ENCODE results near the gene DPH1.

The DPH1 gene

GRCh38 chr17:2067048-2067561, 37.2 kb downstream of the DPH1 start:
- Histone ChIP-seq H2AFZ (ENCODE audit: low read depth) (no peak overlapping the region), H4K20me1 (ENCODE audit: insufficient read depth) (no peaks in the 10 kb centered on the region), H3K4me1 (ENCODE audit: low read depth, poor library complexity, severe bottlenecking) (peaks cover 39% of the 10 kb centered on the region), H3K9ac (no peak overlapping the region), H3K79me2 (ENCODE audit: insufficient read depth, low read depth) (no peaks in the 10 kb centered on the region), H3K4me2 (no peak overlapping the region), H3K36me3 (ENCODE audit: insufficient read depth) (no peaks in the 10 kb centered on the region), H3K4me3 (IDR thresholded peaks at IDR 0.05; ENCODE audit: insufficient read depth, low read depth, low read length) (no peak overlapping the region), H3K27me3 (ENCODE audit: insufficient read depth, low read depth) (no peaks in the 10 kb centered on the region), H3K27ac (no peak overlapping the region)
- TF ChIP-seq, protein P1, sequence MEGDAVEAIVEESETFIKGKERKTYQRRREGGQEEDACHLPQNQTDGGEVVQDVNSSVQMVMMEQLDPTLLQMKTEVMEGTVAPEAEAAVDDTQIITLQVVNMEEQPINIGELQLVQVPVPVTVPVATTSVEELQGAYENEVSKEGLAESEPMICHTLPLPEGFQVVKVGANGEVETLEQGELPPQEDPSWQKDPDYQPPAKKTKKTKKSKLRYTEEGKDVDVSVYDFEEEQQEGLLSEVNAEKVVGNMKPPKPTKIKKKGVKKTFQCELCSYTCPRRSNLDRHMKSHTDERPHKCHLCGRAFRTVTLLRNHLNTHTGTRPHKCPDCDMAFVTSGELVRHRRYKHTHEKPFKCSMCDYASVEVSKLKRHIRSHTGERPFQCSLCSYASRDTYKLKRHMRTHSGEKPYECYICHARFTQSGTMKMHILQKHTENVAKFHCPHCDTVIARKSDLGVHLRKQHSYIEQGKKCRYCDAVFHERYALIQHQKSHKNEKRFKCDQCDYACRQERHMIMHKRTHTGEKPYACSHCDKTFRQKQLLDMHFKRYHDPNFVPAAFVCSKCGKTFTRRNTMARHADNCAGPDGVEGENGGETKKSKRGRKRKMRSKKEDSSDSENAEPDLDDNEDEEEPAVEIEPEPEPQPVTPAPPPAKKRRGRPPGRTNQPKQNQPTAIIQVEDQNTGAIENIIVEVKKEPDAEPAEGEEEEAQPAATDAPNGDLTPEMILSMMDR (conservative IDR thresholded peaks at IDR 0.05; ENCODE audit: low read depth, low read length), result no peak

- Histone ChIP-seq H4K20me1 (ENCODE audit: insufficient read depth) (no peaks in the 10 kb centered on the region), H3K27ac (no peak overlapping the region), H3K27me3 (ENCODE audit: insufficient read depth, low read depth) (no peaks in the 10 kb centered on the region), H2AFZ (ENCODE audit: low read depth) (no peak overlapping the region), H3K36me3 (ENCODE audit: insufficient read depth) (no peaks in the 10 kb centered on the region), H3K79me2 (ENCODE audit: insufficient read depth, low read depth) (no peaks in the 10 kb centered on the region), H3K4me2 (no peak overlapping the region), H3K4me1 (ENCODE audit: low read depth, poor library complexity, severe bottlenecking) (peaks cover 41% of the 10 kb centered on the region), H3K9ac (no peak overlapping the region), H3K4me3 (IDR thresholded peaks at IDR 0.05; ENCODE audit: insufficient read depth, low read depth, low read length) (no peak overlapping the region)
- TF ChIP-seq, protein P1 (conservative IDR thresholded peaks at IDR 0.05; ENCODE audit: low read depth, low read length), result no peak
These were observed 37.7 kb downstream of the DPH1 start for GRCh38 chr17:2067608-2068024.

DNA sequence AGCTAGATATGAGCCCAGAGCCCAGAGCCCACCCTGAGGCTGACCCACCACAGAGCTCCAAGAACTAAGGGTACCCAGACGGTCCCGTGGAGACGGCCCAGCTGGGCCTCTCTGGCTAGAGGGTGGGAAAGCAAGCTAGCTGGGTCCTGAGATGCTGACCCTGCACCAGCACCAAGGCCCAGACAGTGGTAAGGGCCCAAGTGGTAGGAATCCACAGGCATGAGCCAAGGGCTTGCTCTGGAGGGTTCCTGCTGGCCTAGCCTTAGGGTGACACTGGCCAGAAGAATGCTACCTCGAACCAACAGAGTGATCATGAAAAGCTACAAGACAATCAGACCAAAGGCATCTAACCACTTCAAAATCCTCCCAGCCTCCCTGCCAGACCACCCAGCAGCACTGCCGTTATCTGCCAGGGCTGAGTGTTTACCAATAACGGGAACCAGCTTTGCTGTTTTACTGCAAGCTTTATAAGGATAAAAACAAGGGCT, 38.1 kb downstream of the DPH1 start:
- TF ChIP-seq, protein P1 (conservative IDR thresholded peaks at IDR 0.05; ENCODE audit: low read depth, low read length), result no peak
- no peak overlapping the region for H3K27ac ChIP-seq
- H3K4me2 ChIP-seq, result no peak overlapping the region
- H3K79me2 ChIP-seq (ENCODE audit: insufficient read depth, low read depth), result no peaks in the 10 kb centered on the region
- peaks cover 41% of the 10 kb centered on the region for H3K4me1 ChIP-seq (ENCODE audit: low read depth, poor library complexity, severe bottlenecking)
- no peak overlapping the region for H2AFZ ChIP-seq (ENCODE audit: low read depth)
- H3K27me3 ChIP-seq (ENCODE audit: insufficient read depth, low read depth), result no peaks in the 10 kb centered on the region
- no peaks in the 10 kb centered on the region for H3K36me3 ChIP-seq (ENCODE audit: insufficient read depth)
- H3K4me3 ChIP-seq (IDR thresholded peaks at IDR 0.05; ENCODE audit: insufficient read depth, low read depth, low read length), result no peak overlapping the region
- no peaks in the 10 kb centered on the region for H4K20me1 ChIP-seq (ENCODE audit: insufficient read depth)
- H3K9ac ChIP-seq, result no peak overlapping the region

DNA sequence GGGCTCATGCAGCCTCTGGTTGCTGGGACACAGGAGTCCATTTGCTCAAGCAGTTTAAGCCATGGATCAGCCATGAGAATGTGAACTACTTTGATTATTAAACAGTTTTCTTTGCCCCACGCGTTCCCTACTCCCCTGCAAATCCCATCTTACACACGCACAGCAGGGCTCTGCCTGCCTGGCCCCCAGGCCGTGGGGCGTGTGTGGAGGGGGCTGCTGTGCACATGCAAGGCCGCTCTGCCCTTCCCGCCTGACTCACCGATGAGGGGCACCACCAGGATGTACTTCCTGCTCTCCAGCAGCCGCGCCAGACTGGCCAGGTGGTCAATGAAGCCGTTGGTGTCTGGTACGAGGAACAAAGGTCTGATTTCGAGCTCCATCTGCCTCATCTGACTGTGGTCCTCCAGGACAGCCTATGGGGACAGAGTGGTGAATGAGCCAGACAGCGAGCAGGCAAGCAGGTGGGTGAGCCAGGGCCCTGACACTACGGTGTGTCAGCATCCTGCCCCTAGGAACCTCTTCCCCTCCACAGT, 38.6 kb downstream of the DPH1 start:
- H3K4me1 ChIP-seq (ENCODE audit: low read depth, poor library complexity, severe bottlenecking), result peaks cover 41% of the 10 kb centered on the region
- H2AFZ ChIP-seq (ENCODE audit: low read depth), result no peak overlapping the region
- H3K4me2 ChIP-seq, result no peak overlapping the region
- no peaks in the 10 kb centered on the region for H4K20me1 ChIP-seq (ENCODE audit: insufficient read depth)
- H3K9ac ChIP-seq, result no peak overlapping the region
- no peaks in the 10 kb centered on the region for H3K79me2 ChIP-seq (ENCODE audit: insufficient read depth, low read depth)
- H3K27me3 ChIP-seq (ENCODE audit: insufficient read depth, low read depth), result no peaks in the 10 kb centered on the region
- H3K4me3 ChIP-seq (IDR thresholded peaks at IDR 0.05; ENCODE audit: insufficient read depth, low read depth, low read length), result no peak overlapping the region
- TF ChIP-seq, protein P1 (conservative IDR thresholded peaks at IDR 0.05; ENCODE audit: low read depth, low read length), result no peak
- H3K36me3 ChIP-seq (ENCODE audit: insufficient read depth), result no peaks in the 10 kb centered on the region
- H3K27ac ChIP-seq, result no peak overlapping the region
